ENCODE results near the gene KY.

- TF ChIP-seq POLR2A (IDR thresholded peaks at IDR 0.05), result no peak
- no peak for TF ChIP-seq CTCF (IDR thresholded peaks at IDR 0.05)
Observed at GRCh38 chr3:134605556-134605955, 45.3 kb downstream of the KY start.
